ENCODE measurements around the gene MAML2. TPM values are rescaled to one million over a fixed set of nuclear protein-coding genes. Genes with fewer than 3 reads are reported as not detected.

The MAML2 gene
- total RNA-seq, 1 donor from 2014 or later, result 11.8 TPM

GRCh38 chr11:96321091-96321490 lies 21.9 kb downstream of the MAML2 start:
- Mint-ChIP-seq H3K4me3 (ENCODE audit: low read depth) (no peak overlapping the region), H3K4me1 (ENCODE audit: low read depth) (peaks cover 34% of the 10 kb centered on the region), H3K9me3 (no peaks in the 10 kb centered on the region), H3K27me3 (ENCODE audit: low read depth) (no peaks in the 10 kb centered on the region), H3K36me3 (ENCODE audit: low read depth) (peaks cover 51% of the 10 kb centered on the region), H3K27ac (no peak overlapping the region)
- DNase-seq (ENCODE audit: low spot score), result no peak
- intact Hi-C loops (cut with micrococcal nuclease), result no loop called here

GRCh38 chr11:96319898-96320656 lies 22.9 kb downstream of the MAML2 start:
- Mint-ChIP-seq H3K4me3 (ENCODE audit: low read depth) (no peak overlapping the region), H3K9me3 (no peaks in the 10 kb centered on the region), H3K27me3 (ENCODE audit: low read depth) (no peaks in the 10 kb centered on the region), H3K36me3 (ENCODE audit: low read depth) (peaks cover 55% of the 10 kb centered on the region), H3K4me1 (ENCODE audit: low read depth) (peaks cover 36% of the 10 kb centered on the region), H3K27ac (no peak overlapping the region)
- DNase-seq (ENCODE audit: low spot score), result no peak
- intact Hi-C loops (cut with micrococcal nuclease), result loop anchor here (2.0 kb wide), 1 partner anchor 13 kb away; no protein-coding TSS in a partner anchor

- Mint-ChIP-seq H3K36me3 (ENCODE audit: low read depth) (peaks cover 64% of the 10 kb centered on the region), H3K9me3 (no peaks in the 10 kb centered on the region), H3K4me3 (ENCODE audit: low read depth) (no peak overlapping the region), H3K27me3 (ENCODE audit: low read depth) (no peaks in the 10 kb centered on the region), H3K27ac (no peak overlapping the region), H3K4me1 (ENCODE audit: low read depth) (peaks cover 48% of the 10 kb centered on the region)
- no peak for DNase-seq (ENCODE audit: low spot score)
- intact Hi-C loops (cut with micrococcal nuclease), result loop anchor here (2.0 kb wide), 1 partner anchor 14 kb away; no protein-coding TSS in a partner anchor
These were observed 24.1 kb downstream of the MAML2 start for GRCh38 chr11:96318850-96319249.

- Mint-ChIP-seq H3K27ac (no peak overlapping the region), H3K27me3 (ENCODE audit: low read depth) (no peaks in the 10 kb centered on the region), H3K4me1 (ENCODE audit: low read depth) (peaks cover 49% of the 10 kb centered on the region), H3K9me3 (no peaks in the 10 kb centered on the region), H3K36me3 (ENCODE audit: low read depth) (peaks cover 61% of the 10 kb centered on the region), H3K4me3 (ENCODE audit: low read depth) (no peak overlapping the region)
- intact Hi-C loops (cut with micrococcal nuclease), result loop anchor here (2.0 kb wide), 1 partner anchor 14 kb away; no protein-coding TSS in a partner anchor
- no peak for DNase-seq (ENCODE audit: low spot score)
These were observed 24.6 kb downstream of the MAML2 start for GRCh38 chr11:96318399-96318798.

- Mint-ChIP-seq H3K27me3 (ENCODE audit: low read depth) (no peaks in the 10 kb centered on the region), H3K4me3 (ENCODE audit: low read depth) (no peak overlapping the region), H3K9me3 (no peaks in the 10 kb centered on the region), H3K36me3 (ENCODE audit: low read depth) (peaks cover 58% of the 10 kb centered on the region), H3K27ac (peak overlapping the region; percentile 36), H3K4me1 (ENCODE audit: low read depth) (peaks cover 51% of the 10 kb centered on the region)
- intact Hi-C loops (cut with micrococcal nuclease), result loop anchor here (2.0 kb wide), 1 partner anchor 15 kb away; no protein-coding TSS in a partner anchor
- no peak for DNase-seq (ENCODE audit: low spot score)
These were observed 25.0 kb downstream of the MAML2 start for GRCh38 chr11:96317985-96318384.

GRCh38 chr11:96317571-96317970 lies 25.4 kb downstream of the MAML2 start:
- no peak for DNase-seq (ENCODE audit: low spot score)
- H3K9me3 Mint-ChIP-seq, result no peaks in the 10 kb centered on the region
- H3K4me1 Mint-ChIP-seq (ENCODE audit: low read depth), result peaks cover 51% of the 10 kb centered on the region
- H3K27me3 Mint-ChIP-seq (ENCODE audit: low read depth), result no peaks in the 10 kb centered on the region
- intact Hi-C loops (cut with micrococcal nuclease), result no loop called here
- H3K4me3 Mint-ChIP-seq (ENCODE audit: low read depth), result no peak overlapping the region
- H3K36me3 Mint-ChIP-seq (ENCODE audit: low read depth), result peaks cover 58% of the 10 kb centered on the region
- peak overlapping the region; percentile 36 for H3K27ac Mint-ChIP-seq

GRCh38 chr11:96316869-96317268 lies 26.1 kb downstream of the MAML2 start:
- H3K9me3 Mint-ChIP-seq, result no peaks in the 10 kb centered on the region
- no peak overlapping the region for H3K4me3 Mint-ChIP-seq (ENCODE audit: low read depth)
- no peak overlapping the region for H3K27ac Mint-ChIP-seq
- DNase-seq (ENCODE audit: low spot score), result no peak
- H3K4me1 Mint-ChIP-seq (ENCODE audit: low read depth), result peaks cover 54% of the 10 kb centered on the region
- intact Hi-C loops (cut with micrococcal nuclease), result no loop called here
- H3K27me3 Mint-ChIP-seq (ENCODE audit: low read depth), result no peaks in the 10 kb centered on the region
- H3K36me3 Mint-ChIP-seq (ENCODE audit: low read depth), result peaks cover 59% of the 10 kb centered on the region

- no peaks in the 10 kb centered on the region for H3K27me3 Mint-ChIP-seq (ENCODE audit: low read depth)
- H3K27ac Mint-ChIP-seq, result no peak overlapping the region
- DNase-seq (ENCODE audit: low spot score), result no peak
- no peak overlapping the region for H3K4me3 Mint-ChIP-seq (ENCODE audit: low read depth)
- peaks cover 58% of the 10 kb centered on the region for H3K4me1 Mint-ChIP-seq (ENCODE audit: low read depth)
- H3K9me3 Mint-ChIP-seq, result no peaks in the 10 kb centered on the region
- peaks cover 54% of the 10 kb centered on the region for H3K36me3 Mint-ChIP-seq (ENCODE audit: low read depth)
- intact Hi-C loops (cut with micrococcal nuclease), result no loop called here
These were observed 27.5 kb downstream of the MAML2 start for GRCh38 chr11:96315476-96315875.

- Mint-ChIP-seq H3K4me1 (ENCODE audit: low read depth) (peaks cover 58% of the 10 kb centered on the region), H3K9me3 (no peaks in the 10 kb centered on the region), H3K27me3 (ENCODE audit: low read depth) (no peaks in the 10 kb centered on the region), H3K27ac (no peak overlapping the region), H3K36me3 (ENCODE audit: low read depth) (peaks cover 46% of the 10 kb centered on the region), H3K4me3 (ENCODE audit: low read depth) (no peak overlapping the region)
- intact Hi-C loops (cut with micrococcal nuclease), result no loop called here
- DNase-seq (ENCODE audit: low spot score), result no peak
These were observed 28.5 kb downstream of the MAML2 start for GRCh38 chr11:96314326-96315020.

GRCh38 chr11:96313163-96313562 lies 29.8 kb downstream of the MAML2 start:
- H3K4me3 Mint-ChIP-seq (ENCODE audit: low read depth), result no peak overlapping the region
- no peak for DNase-seq (ENCODE audit: low spot score)
- intact Hi-C loops (cut with micrococcal nuclease), result no loop called here
- no peaks in the 10 kb centered on the region for H3K9me3 Mint-ChIP-seq
- no peak overlapping the region for H3K27ac Mint-ChIP-seq
- H3K36me3 Mint-ChIP-seq (ENCODE audit: low read depth), result peaks cover 44% of the 10 kb centered on the region
- no peaks in the 10 kb centered on the region for H3K27me3 Mint-ChIP-seq (ENCODE audit: low read depth)
- H3K4me1 Mint-ChIP-seq (ENCODE audit: low read depth), result peaks cover 58% of the 10 kb centered on the region

GRCh38 chr11:96311120-96311568 lies 31.9 kb downstream of the MAML2 start:
- H3K27ac Mint-ChIP-seq, result no peak overlapping the region
- no peak for DNase-seq (ENCODE audit: low spot score)
- no peaks in the 10 kb centered on the region for H3K9me3 Mint-ChIP-seq
- intact Hi-C loops (cut with micrococcal nuclease), result no loop called here
- H3K4me1 Mint-ChIP-seq (ENCODE audit: low read depth), result peaks cover 60% of the 10 kb centered on the region
- H3K36me3 Mint-ChIP-seq (ENCODE audit: low read depth), result peaks cover 37% of the 10 kb centered on the region
- H3K4me3 Mint-ChIP-seq (ENCODE audit: low read depth), result no peak overlapping the region
- H3K27me3 Mint-ChIP-seq (ENCODE audit: low read depth), result no peaks in the 10 kb centered on the region

GRCh38 chr11:96310236-96310635 lies 32.8 kb downstream of the MAML2 start:
- H3K27me3 Mint-ChIP-seq (ENCODE audit: low read depth), result no peaks in the 10 kb centered on the region
- H3K9me3 Mint-ChIP-seq, result no peaks in the 10 kb centered on the region
- peaks cover 30% of the 10 kb centered on the region for H3K36me3 Mint-ChIP-seq (ENCODE audit: low read depth)
- H3K4me3 Mint-ChIP-seq (ENCODE audit: low read depth), result no peak overlapping the region
- H3K4me1 Mint-ChIP-seq (ENCODE audit: low read depth), result peaks cover 55% of the 10 kb centered on the region
- intact Hi-C loops (cut with micrococcal nuclease), result no loop called here
- no peak overlapping the region for H3K27ac Mint-ChIP-seq
- DNase-seq (ENCODE audit: low spot score), result no peak

- no peaks in the 10 kb centered on the region for H3K27me3 Mint-ChIP-seq (ENCODE audit: low read depth)
- no peaks in the 10 kb centered on the region for H3K9me3 Mint-ChIP-seq
- no peak overlapping the region for H3K4me3 Mint-ChIP-seq (ENCODE audit: low read depth)
- no peak overlapping the region for H3K27ac Mint-ChIP-seq
- intact Hi-C loops (cut with micrococcal nuclease), result no loop called here
- H3K4me1 Mint-ChIP-seq (ENCODE audit: low read depth), result peaks cover 51% of the 10 kb centered on the region
- no peak for DNase-seq (ENCODE audit: low spot score)
- H3K36me3 Mint-ChIP-seq (ENCODE audit: low read depth), result peaks cover 25% of the 10 kb centered on the region
These were observed 33.4 kb downstream of the MAML2 start for GRCh38 chr11:96309643-96310017.

Measured in activated T-helper 2 cell treated with anti-CD3 and anti-CD28 coated beads, Interferon-gamma antibody, Interleukin-2, Interleukin-4, amounts not matched to agents 10 μg/mL and 5 μg/mL and 100 μg/mL, durations not matched to agents 14 hours and 24 hours and 36 hours (primary cell).